HepG2 (cell line): Measurements from ENCODE around the gene MRPS34. TPM values are rescaled to one million over a fixed set of nuclear protein-coding genes. Genes with fewer than 3 reads are reported as not detected.

ENCODE experiments used
- FOSL2 ChIP-seq: sonication (generic); formaldehyde crosslinking; IDR thresholded peaks from 2 replicates; pipeline ENCODE4 v1.4.0; 2020; ENCODE audit warnings: missing genetic modification reagents
- GFI1 ChIP-seq: sonication (generic); formaldehyde crosslinking; IDR thresholded peaks from 2 replicates; pipeline ENCODE4 v1.5.0; 2020; ENCODE audit warnings: missing genetic modification reagents, mild to moderate bottlenecking, borderline replicate concordance
- KLF16 ChIP-seq, 2 experiments: sonication (generic) in 1 of 2; formaldehyde crosslinking in 1 of 2; IDR thresholded peaks; 2 replicates each; pipeline versions ENCODE4 v1.6.1 to v1.8.0; 2016 to 2023; ENCODE audit warnings: missing genetic modification reagents in 2 of 2, missing compliant biosample characterization in 1 of 2
- SATB2 ChIP-seq: sonication (generic); formaldehyde crosslinking; IDR thresholded peaks from 2 replicates; pipeline ENCODE4 v1.5.0; 2020; ENCODE audit warnings: missing genetic modification reagents
- TSC22D2 ChIP-seq: sonication (generic); formaldehyde crosslinking; IDR thresholded peaks from 2 replicates; pipeline ENCODE4 v1.5.1; 2020; ENCODE audit warnings: missing genetic modification reagents, mild to moderate bottlenecking, borderline replicate concordance
- ZNF10 ChIP-seq: sonication (generic); formaldehyde crosslinking; IDR thresholded peaks from 2 replicates; pipeline ENCODE4 v1.4.0; 2020; ENCODE audit warnings: mild to moderate bottlenecking, low read depth, missing genetic modification reagents, borderline replicate concordance
- polyA plus RNA-seq, 8 experiments: library from polyadenylated mRNA; depleted of rRNA in 3 of 8; stranded (reverse) in 7 of 8; unstranded in 1 of 8; fragments of >200 nt; fragmentation: Illumina TruSeq in 4 of 8; extraction: Trizol in 4 of 8; gene quantifications; 2 replicates each; pipeline versions ENCODE4 v1.2.1 to v1.2.3, GENCODE V29; 2011 to 2016; ENCODE audit warnings: low read depth in 4 of 8, missing spikeins in 1 of 8, mixed read lengths in 1 of 8; ENCODE audit not compliant: insufficient read depth in 1 of 8
- total RNA-seq, 5 experiments: library from RNA; depleted of rRNA; stranded (reverse); fragments of >200 nt; fragmentation: Illumina TruSeq; extraction: Trizol; gene quantifications; 2 replicates each; pipeline ENCODE4 v1.2.3, GENCODE V29; 2016; ENCODE audit warnings: low read depth in 1 of 5
- TF ChIP-seq, protein P1 (sequence below): sonication (generic); formaldehyde crosslinking; IDR thresholded peaks from 2 replicates; pipeline ENCODE4 v1.4.0; 2020; ENCODE audit warnings: mild to moderate bottlenecking, missing genetic modification reagents
- TF ChIP-seq, protein P2 (sequence below): sonication (generic); formaldehyde crosslinking; IDR thresholded peaks from 2 replicates; pipeline ENCODE4 v1.5.0; 2020; ENCODE audit warnings: mild to moderate bottlenecking, missing genetic modification reagents, moderate library complexity
- TF ChIP-seq, protein P3 (sequence below): sonication (generic); formaldehyde crosslinking; IDR thresholded peaks from 2 replicates; pipeline ENCODE4 v1.9.0; 2021; ENCODE audit warnings: missing genetic modification reagents, mild to moderate bottlenecking, borderline replicate concordance
- TF ChIP-seq, protein P4 (sequence below): sonication (generic); formaldehyde crosslinking; IDR thresholded peaks from 2 replicates; pipeline ENCODE4 v1.4.0; 2020; ENCODE audit warnings: mild to moderate bottlenecking, missing genetic modification reagents
- TF ChIP-seq, protein P5 (sequence below): sonication (generic); formaldehyde crosslinking; IDR thresholded peaks from 2 replicates; pipeline ENCODE4 v1.4.0; 2020; ENCODE audit warnings: missing genetic modification reagents, mild to moderate bottlenecking, borderline replicate concordance
- TF ChIP-seq, protein P6 (sequence below): sonication (generic); formaldehyde crosslinking; IDR thresholded peaks from 2 replicates; pipeline ENCODE4 v1.4.0; 2020; ENCODE audit warnings: missing genetic modification reagents
- TF ChIP-seq, protein P7 (sequence below): sonication (generic); formaldehyde crosslinking; IDR thresholded peaks from 2 replicates; pipeline ENCODE4 v1.4.0; 2020; ENCODE audit warnings: mild to moderate bottlenecking, missing genetic modification reagents, borderline replicate concordance

The MRPS34 gene
- total and polyA plus RNA-seq, 2 of the 13 experiments (the other 11 are each of a cell fraction or from before 2014, with no cell fraction given), result 63.5 to 131 TPM

DNA sequence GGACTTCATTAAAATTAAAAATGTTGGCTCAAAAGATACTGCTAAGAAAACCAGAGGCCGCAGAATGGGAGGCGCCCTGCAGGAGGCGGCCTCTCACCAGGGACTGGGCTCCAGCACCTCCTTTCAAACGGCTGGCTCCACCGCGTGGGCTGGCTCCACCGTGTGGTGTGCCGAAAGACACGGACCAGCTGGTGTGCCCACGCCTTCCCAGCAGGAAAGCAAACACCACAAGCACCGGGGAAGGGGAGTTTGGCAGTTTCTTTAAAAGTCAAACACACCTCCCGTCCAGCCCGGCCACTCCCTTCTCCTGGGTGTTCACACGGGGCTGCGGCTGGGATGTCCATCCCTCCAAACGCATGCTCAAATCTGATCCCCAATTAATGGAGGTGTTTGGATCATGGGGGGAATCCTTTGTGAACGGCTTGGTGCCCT, 39.8 kb upstream of the MRPS34 start (continued):
- TF ChIP-seq, protein P1, sequence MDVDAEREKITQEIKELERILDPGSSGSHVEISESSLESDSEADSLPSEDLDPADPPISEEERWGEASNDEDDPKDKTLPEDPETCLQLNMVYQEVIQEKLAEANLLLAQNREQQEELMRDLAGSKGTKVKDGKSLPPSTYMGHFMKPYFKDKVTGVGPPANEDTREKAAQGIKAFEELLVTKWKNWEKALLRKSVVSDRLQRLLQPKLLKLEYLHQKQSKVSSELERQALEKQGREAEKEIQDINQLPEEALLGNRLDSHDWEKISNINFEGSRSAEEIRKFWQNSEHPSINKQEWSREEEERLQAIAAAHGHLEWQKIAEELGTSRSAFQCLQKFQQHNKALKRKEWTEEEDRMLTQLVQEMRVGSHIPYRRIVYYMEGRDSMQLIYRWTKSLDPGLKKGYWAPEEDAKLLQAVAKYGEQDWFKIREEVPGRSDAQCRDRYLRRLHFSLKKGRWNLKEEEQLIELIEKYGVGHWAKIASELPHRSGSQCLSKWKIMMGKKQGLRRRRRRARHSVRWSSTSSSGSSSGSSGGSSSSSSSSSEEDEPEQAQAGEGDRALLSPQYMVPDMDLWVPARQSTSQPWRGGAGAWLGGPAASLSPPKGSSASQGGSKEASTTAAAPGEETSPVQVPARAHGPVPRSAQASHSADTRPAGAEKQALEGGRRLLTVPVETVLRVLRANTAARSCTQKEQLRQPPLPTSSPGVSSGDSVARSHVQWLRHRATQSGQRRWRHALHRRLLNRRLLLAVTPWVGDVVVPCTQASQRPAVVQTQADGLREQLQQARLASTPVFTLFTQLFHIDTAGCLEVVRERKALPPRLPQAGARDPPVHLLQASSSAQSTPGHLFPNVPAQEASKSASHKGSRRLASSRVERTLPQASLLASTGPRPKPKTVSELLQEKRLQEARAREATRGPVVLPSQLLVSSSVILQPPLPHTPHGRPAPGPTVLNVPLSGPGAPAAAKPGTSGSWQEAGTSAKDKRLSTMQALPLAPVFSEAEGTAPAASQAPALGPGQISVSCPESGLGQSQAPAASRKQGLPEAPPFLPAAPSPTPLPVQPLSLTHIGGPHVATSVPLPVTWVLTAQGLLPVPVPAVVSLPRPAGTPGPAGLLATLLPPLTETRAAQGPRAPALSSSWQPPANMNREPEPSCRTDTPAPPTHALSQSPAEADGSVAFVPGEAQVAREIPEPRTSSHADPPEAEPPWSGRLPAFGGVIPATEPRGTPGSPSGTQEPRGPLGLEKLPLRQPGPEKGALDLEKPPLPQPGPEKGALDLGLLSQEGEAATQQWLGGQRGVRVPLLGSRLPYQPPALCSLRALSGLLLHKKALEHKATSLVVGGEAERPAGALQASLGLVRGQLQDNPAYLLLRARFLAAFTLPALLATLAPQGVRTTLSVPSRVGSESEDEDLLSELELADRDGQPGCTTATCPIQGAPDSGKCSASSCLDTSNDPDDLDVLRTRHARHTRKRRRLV, result no peak
- TF ChIP-seq, protein P2, sequence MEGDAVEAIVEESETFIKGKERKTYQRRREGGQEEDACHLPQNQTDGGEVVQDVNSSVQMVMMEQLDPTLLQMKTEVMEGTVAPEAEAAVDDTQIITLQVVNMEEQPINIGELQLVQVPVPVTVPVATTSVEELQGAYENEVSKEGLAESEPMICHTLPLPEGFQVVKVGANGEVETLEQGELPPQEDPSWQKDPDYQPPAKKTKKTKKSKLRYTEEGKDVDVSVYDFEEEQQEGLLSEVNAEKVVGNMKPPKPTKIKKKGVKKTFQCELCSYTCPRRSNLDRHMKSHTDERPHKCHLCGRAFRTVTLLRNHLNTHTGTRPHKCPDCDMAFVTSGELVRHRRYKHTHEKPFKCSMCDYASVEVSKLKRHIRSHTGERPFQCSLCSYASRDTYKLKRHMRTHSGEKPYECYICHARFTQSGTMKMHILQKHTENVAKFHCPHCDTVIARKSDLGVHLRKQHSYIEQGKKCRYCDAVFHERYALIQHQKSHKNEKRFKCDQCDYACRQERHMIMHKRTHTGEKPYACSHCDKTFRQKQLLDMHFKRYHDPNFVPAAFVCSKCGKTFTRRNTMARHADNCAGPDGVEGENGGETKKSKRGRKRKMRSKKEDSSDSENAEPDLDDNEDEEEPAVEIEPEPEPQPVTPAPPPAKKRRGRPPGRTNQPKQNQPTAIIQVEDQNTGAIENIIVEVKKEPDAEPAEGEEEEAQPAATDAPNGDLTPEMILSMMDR (CRISPR knock-in tag), result peak; percentile 91
- TF ChIP-seq, protein P3, sequence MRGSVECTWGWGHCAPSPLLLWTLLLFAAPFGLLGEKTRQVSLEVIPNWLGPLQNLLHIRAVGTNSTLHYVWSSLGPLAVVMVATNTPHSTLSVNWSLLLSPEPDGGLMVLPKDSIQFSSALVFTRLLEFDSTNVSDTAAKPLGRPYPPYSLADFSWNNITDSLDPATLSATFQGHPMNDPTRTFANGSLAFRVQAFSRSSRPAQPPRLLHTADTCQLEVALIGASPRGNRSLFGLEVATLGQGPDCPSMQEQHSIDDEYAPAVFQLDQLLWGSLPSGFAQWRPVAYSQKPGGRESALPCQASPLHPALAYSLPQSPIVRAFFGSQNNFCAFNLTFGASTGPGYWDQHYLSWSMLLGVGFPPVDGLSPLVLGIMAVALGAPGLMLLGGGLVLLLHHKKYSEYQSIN (CRISPR knock-in tag), result no peak
- no peak for TF ChIP-seq SATB2
- TF ChIP-seq, protein P4, sequence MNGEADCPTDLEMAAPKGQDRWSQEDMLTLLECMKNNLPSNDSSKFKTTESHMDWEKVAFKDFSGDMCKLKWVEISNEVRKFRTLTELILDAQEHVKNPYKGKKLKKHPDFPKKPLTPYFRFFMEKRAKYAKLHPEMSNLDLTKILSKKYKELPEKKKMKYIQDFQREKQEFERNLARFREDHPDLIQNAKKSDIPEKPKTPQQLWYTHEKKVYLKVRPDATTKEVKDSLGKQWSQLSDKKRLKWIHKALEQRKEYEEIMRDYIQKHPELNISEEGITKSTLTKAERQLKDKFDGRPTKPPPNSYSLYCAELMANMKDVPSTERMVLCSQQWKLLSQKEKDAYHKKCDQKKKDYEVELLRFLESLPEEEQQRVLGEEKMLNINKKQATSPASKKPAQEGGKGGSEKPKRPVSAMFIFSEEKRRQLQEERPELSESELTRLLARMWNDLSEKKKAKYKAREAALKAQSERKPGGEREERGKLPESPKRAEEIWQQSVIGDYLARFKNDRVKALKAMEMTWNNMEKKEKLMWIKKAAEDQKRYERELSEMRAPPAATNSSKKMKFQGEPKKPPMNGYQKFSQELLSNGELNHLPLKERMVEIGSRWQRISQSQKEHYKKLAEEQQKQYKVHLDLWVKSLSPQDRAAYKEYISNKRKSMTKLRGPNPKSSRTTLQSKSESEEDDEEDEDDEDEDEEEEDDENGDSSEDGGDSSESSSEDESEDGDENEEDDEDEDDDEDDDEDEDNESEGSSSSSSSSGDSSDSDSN (CRISPR knock-in tag), result peak; percentile 54
- TF ChIP-seq, protein P5, sequence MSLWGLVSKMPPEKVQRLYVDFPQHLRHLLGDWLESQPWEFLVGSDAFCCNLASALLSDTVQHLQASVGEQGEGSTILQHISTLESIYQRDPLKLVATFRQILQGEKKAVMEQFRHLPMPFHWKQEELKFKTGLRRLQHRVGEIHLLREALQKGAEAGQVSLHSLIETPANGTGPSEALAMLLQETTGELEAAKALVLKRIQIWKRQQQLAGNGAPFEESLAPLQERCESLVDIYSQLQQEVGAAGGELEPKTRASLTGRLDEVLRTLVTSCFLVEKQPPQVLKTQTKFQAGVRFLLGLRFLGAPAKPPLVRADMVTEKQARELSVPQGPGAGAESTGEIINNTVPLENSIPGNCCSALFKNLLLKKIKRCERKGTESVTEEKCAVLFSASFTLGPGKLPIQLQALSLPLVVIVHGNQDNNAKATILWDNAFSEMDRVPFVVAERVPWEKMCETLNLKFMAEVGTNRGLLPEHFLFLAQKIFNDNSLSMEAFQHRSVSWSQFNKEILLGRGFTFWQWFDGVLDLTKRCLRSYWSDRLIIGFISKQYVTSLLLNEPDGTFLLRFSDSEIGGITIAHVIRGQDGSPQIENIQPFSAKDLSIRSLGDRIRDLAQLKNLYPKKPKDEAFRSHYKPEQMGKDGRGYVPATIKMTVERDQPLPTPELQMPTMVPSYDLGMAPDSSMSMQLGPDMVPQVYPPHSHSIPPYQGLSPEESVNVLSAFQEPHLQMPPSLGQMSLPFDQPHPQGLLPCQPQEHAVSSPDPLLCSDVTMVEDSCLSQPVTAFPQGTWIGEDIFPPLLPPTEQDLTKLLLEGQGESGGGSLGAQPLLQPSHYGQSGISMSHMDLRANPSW (CRISPR knock-in tag), result no peak
- no peak for TF ChIP-seq TSC22D2
- TF ChIP-seq, protein P6, sequence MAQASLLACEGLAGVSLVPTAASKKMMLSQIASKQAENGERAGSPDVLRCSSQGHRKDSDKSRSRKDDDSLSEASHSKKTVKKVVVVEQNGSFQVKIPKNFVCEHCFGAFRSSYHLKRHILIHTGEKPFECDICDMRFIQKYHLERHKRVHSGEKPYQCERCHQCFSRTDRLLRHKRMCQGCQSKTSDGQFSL (CRISPR knock-in tag), result no peak
- TF ChIP-seq GFI1 (CRISPR knock-in tag), result no peak
- peak in 1 of 2 experiments; percentile 39; a peak in 1 of 4 replicates for TF ChIP-seq KLF16 (CRISPR knock-in tag; IDR thresholded peaks at IDR 0.05)
- TF ChIP-seq FOSL2, result peak; percentile 22; the same call in 1 of the 2 replicates
- TF ChIP-seq ZNF10 (CRISPR knock-in tag), result no peak
- TF ChIP-seq, protein P7, sequence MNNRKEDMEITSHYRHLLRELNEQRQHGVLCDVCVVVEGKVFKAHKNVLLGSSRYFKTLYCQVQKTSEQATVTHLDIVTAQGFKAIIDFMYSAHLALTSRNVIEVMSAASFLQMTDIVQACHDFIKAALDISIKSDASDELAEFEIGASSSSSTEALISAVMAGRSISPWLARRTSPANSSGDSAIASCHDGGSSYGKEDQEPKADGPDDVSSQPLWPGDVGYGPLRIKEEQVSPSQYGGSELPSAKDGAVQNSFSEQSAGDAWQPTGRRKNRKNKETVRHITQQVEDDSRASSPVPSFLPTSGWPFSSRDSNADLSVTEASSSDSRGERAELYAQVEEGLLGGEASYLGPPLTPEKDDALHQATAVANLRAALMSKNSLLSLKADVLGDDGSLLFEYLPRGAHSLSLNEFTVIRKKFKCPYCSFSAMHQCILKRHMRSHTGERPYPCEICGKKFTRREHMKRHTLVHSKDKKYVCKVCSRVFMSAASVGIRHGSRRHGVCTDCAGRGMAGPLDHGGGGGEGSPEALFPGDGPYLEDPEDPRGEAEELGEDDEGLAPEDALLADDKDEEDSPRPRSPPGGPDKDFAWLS (CRISPR knock-in tag), result no peak
